ENCODE measurements around the gene PAK1. TPM values are rescaled to one million over a fixed set of nuclear protein-coding genes. Genes with fewer than 3 reads are reported as not detected.

The PAK1 gene
- total RNA-seq, 1 donor from 2014 or later = 39.8 TPM

GRCh38 chr11:77418971-77419597 lies 54.8 kb downstream of the PAK1 start:
- no peaks in the 10 kb centered on the region for H3K36me3 ChIP-seq
- H3K4me1 ChIP-seq = no peaks in the 10 kb centered on the region
- intact Hi-C loops (cut with DNase I) = no loop called here
- no peaks in the 10 kb centered on the region for H3K27me3 ChIP-seq
- H3K27ac ChIP-seq = no peak overlapping the region
- TF ChIP-seq CTCF (IDR thresholded peaks at IDR 0.05) = no peak
- no peaks in the 10 kb centered on the region for H3K9me3 ChIP-seq
- DNase-seq (ENCODE audit: low spot score in 2 of 2) = no peak
- no peak overlapping the region for H3K4me3 ChIP-seq

- H3K9me3 ChIP-seq = no peaks in the 10 kb centered on the region
- H3K4me3 ChIP-seq = no peak overlapping the region
- H3K4me1 ChIP-seq = no peaks in the 10 kb centered on the region
- intact Hi-C loops (cut with DNase I) = no loop called here
- no peaks in the 10 kb centered on the region for H3K27me3 ChIP-seq
- H3K27ac ChIP-seq = no peak overlapping the region
- no peak for TF ChIP-seq CTCF (IDR thresholded peaks at IDR 0.05)
- no peak for DNase-seq (ENCODE audit: low spot score in 2 of 2)
- H3K36me3 ChIP-seq = no peaks in the 10 kb centered on the region
These were observed 55.5 kb downstream of the PAK1 start for GRCh38 chr11:77418155-77418970.

GRCh38 chr11:77416357-77416756 lies 57.5 kb downstream of the PAK1 start:
- Histone ChIP-seq H3K9me3 (no peaks in the 10 kb centered on the region), H3K27ac (no peak overlapping the region), H3K4me1 (peaks cover 3 to 4% of the 10 kb centered on the region in 2 donors), H3K27me3 (no peaks in the 10 kb centered on the region), H3K4me3 (no peak overlapping the region), H3K36me3 (no peaks in the 10 kb centered on the region)
- no peak for DNase-seq (ENCODE audit: low spot score in 2 of 2)
- no peak for TF ChIP-seq CTCF (IDR thresholded peaks at IDR 0.05)
- intact Hi-C loops (cut with DNase I) = no loop called here

GRCh38 chr11:77413850-77414460 lies 59.9 kb downstream of the PAK1 start:
- H3K36me3 ChIP-seq = no peaks in the 10 kb centered on the region
- no peaks in the 10 kb centered on the region for H3K9me3 ChIP-seq
- peaks cover 4 to 8% of the 10 kb centered on the region in 2 donors for H3K4me1 ChIP-seq
- no peaks in the 10 kb centered on the region for H3K27me3 ChIP-seq
- no peak overlapping the region for H3K27ac ChIP-seq
- intact Hi-C loops (cut with DNase I) = loop anchor here (5.0 kb wide), 1 partner anchor 58 kb away; the partner anchor contains the start of gene PAK1
- TF ChIP-seq CTCF (IDR thresholded peaks at IDR 0.05) = no peak
- H3K4me3 ChIP-seq = no peak overlapping the region
- DNase-seq (ENCODE audit: low spot score in 2 of 2) = no peak

- DNase-seq (ENCODE audit: low spot score in 2 of 2) = no peak
- no peaks in the 10 kb centered on the region for H3K27me3 ChIP-seq
- H3K36me3 ChIP-seq = no peaks in the 10 kb centered on the region
- intact Hi-C loops (cut with DNase I) = loop anchor here (5.0 kb wide), 1 partner anchor 59 kb away; the partner anchor contains the start of gene PAK1
- no peak for TF ChIP-seq CTCF (IDR thresholded peaks at IDR 0.05)
- H3K4me3 ChIP-seq = no peak overlapping the region
- no peak overlapping the region for H3K27ac ChIP-seq
- H3K9me3 ChIP-seq = no peaks in the 10 kb centered on the region
- H3K4me1 ChIP-seq = peaks cover 4 to 8% of the 10 kb centered on the region in 2 donors
These were observed 61.1 kb downstream of the PAK1 start for GRCh38 chr11:77412814-77413213.
